ENCODE results near the gene ZNF831. TPM values are rescaled to one million over a fixed set of nuclear protein-coding genes. Genes with fewer than 3 reads are reported as not detected.

ZNF831 gene
- polyA plus RNA-seq, 1 of the 3 experiments (the other 2 are of a cell fraction): not detected

DNA sequence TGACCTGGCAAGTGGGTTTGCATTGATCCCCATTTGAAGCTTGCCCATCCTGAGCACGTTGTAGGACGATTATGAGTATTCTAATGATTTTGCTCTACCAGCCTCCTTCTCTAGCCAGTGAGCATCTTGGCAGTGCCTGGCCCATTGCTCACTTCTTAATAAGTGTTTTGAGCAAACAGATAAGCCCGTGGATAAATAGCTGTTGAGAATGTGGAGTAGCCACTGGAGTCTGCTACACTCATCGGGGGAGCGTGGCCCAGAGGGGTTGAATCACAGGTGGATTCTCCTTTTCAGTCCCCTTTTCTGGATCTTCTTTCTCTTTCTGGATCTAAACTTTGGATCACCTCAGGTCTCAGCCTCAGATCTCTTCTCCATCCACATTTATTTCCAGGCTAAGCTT is 120.8 kb downstream of the ZNF831 start:
- TF ChIP-seq RXRA (IDR thresholded peaks at IDR 0.05; ENCODE audit: borderline replicate concordance, low read depth) (no peak), NRF1 (IDR thresholded peaks at IDR 0.05; ENCODE audit: low read depth, low read length) (no peak), SMC3 (IDR thresholded peaks at IDR 0.05; ENCODE audit: low read depth, low read length) (no peak), GATA2 (CRISPR knock-in tag; IDR thresholded peaks at IDR 0.05) (no peak), MXI1 (IDR thresholded peaks at IDR 0.05; ENCODE audit: low read depth, low read length) (no peak), MEF2A (IDR thresholded peaks at IDR 0.05; ENCODE audit: borderline replicate concordance, low read depth) (no peak), EZH2phosphoT487 (IDR thresholded peaks at IDR 0.05; ENCODE audit: borderline replicate concordance, low read depth) (no peak), FOXJ3 (CRISPR knock-in tag; IDR thresholded peaks at IDR 0.05) (no peak), EP300 (IDR thresholded peaks at IDR 0.05; ENCODE audit: borderline replicate concordance in 1 of 2, low read depth in 1 of 2, low read length in 1 of 2) (no peak), RFX5 (IDR thresholded peaks at IDR 0.05; ENCODE audit: low read length) (no peak), YY1 (IDR thresholded peaks at IDR 0.05; ENCODE audit: low read depth) (no peak), POLR2AphosphoS5 (IDR thresholded peaks at IDR 0.05; ENCODE audit: low read depth, low read length) (no peak), JUND (IDR thresholded peaks at IDR 0.05) (no peak), TEAD4 (IDR thresholded peaks at IDR 0.05; ENCODE audit: borderline replicate concordance, insufficient read depth) (no peak), NFIC (IDR thresholded peaks at IDR 0.05; ENCODE audit: borderline replicate concordance) (no peak)
- TF ChIP-seq, protein P1, sequence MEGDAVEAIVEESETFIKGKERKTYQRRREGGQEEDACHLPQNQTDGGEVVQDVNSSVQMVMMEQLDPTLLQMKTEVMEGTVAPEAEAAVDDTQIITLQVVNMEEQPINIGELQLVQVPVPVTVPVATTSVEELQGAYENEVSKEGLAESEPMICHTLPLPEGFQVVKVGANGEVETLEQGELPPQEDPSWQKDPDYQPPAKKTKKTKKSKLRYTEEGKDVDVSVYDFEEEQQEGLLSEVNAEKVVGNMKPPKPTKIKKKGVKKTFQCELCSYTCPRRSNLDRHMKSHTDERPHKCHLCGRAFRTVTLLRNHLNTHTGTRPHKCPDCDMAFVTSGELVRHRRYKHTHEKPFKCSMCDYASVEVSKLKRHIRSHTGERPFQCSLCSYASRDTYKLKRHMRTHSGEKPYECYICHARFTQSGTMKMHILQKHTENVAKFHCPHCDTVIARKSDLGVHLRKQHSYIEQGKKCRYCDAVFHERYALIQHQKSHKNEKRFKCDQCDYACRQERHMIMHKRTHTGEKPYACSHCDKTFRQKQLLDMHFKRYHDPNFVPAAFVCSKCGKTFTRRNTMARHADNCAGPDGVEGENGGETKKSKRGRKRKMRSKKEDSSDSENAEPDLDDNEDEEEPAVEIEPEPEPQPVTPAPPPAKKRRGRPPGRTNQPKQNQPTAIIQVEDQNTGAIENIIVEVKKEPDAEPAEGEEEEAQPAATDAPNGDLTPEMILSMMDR (IDR thresholded peaks at IDR 0.05): no peak
- TF ChIP-seq, protein P2, sequence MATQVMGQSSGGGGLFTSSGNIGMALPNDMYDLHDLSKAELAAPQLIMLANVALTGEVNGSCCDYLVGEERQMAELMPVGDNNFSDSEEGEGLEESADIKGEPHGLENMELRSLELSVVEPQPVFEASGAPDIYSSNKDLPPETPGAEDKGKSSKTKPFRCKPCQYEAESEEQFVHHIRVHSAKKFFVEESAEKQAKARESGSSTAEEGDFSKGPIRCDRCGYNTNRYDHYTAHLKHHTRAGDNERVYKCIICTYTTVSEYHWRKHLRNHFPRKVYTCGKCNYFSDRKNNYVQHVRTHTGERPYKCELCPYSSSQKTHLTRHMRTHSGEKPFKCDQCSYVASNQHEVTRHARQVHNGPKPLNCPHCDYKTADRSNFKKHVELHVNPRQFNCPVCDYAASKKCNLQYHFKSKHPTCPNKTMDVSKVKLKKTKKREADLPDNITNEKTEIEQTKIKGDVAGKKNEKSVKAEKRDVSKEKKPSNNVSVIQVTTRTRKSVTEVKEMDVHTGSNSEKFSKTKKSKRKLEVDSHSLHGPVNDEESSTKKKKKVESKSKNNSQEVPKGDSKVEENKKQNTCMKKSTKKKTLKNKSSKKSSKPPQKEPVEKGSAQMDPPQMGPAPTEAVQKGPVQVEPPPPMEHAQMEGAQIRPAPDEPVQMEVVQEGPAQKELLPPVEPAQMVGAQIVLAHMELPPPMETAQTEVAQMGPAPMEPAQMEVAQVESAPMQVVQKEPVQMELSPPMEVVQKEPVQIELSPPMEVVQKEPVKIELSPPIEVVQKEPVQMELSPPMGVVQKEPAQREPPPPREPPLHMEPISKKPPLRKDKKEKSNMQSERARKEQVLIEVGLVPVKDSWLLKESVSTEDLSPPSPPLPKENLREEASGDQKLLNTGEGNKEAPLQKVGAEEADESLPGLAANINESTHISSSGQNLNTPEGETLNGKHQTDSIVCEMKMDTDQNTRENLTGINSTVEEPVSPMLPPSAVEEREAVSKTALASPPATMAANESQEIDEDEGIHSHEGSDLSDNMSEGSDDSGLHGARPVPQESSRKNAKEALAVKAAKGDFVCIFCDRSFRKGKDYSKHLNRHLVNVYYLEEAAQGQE (IDR thresholded peaks at IDR 0.05; ENCODE audit: low read depth, low read length): no peak
- TF ChIP-seq, protein P3, sequence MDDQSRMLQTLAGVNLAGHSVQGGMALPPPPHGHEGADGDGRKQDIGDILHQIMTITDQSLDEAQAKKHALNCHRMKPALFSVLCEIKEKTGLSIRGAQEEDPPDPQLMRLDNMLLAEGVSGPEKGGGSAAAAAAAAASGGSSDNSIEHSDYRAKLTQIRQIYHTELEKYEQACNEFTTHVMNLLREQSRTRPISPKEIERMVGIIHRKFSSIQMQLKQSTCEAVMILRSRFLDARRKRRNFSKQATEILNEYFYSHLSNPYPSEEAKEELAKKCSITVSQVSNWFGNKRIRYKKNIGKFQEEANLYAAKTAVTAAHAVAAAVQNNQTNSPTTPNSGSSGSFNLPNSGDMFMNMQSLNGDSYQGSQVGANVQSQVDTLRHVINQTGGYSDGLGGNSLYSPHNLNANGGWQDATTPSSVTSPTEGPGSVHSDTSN (IDR thresholded peaks at IDR 0.05): no peak
- H3K9me3 ChIP-seq: no peaks in the 10 kb centered on the region
- H3K9ac ChIP-seq: no peak overlapping the region
- H3K4me3 ChIP-seq (ENCODE audit: low read depth in 2 of 2, low read length in 1 of 2): no peak overlapping the region
- ChIA-PET CTCF (no interaction called here), POLR2A (no interaction called here)
- no peaks in the 10 kb centered on the region for H3K36me3 ChIP-seq (replicated peaks in 1 of 2; ENCODE audit: control insufficient read depth in 1 of 2, insufficient read depth in 2 of 2, low read length in 1 of 2)
- H4K20me1 ChIP-seq (ENCODE audit: insufficient read depth): no peaks in the 10 kb centered on the region
- no peaks in the 10 kb centered on the region for H3K79me2 ChIP-seq (ENCODE audit: insufficient read depth)
- no peak overlapping the region for H2AFZ ChIP-seq (ENCODE audit: low read depth)
- no peak overlapping the region for H3K4me2 ChIP-seq
- WGBS (ENCODE audit: low lambda C conversion rate): 53% methylated on average over 5 of the region's 5 CpGs
- H3F3A ChIP-seq (replicated peaks; ENCODE audit: insufficient read depth): no peaks in the 10 kb centered on the region
- no peaks in the 10 kb centered on the region for H3K27me3 ChIP-seq (ENCODE audit: insufficient read depth)
- H3K27ac ChIP-seq (ENCODE audit: low read depth in 2 of 2, low read length in 1 of 2): no peak overlapping the region
- DNase-seq: no peak
- no peaks in the 10 kb centered on the region for H3K4me1 ChIP-seq (ENCODE audit: control insufficient read depth in 1 of 2, insufficient read depth in 2 of 2, low read depth in 1 of 2, low read length in 1 of 2)
- H3K9me2 ChIP-seq: no peaks in the 10 kb centered on the region
